GM04504 (cell line): ENCODE measurements around the gene GDI2.
A peak's percentile ranks its signal among the peaks of the same experiment; 100 is the strongest.
"Not testable (repeated sequence)": the region's sequence is repeated elsewhere in the genome, so short reads cannot be mapped to it uniquely, and the experiment has no call there.

Experiments used
- DNase-seq: peaks from one replicate; pipeline ENCODE4 v3.0.0-alpha.2; 2012; ENCODE audit warnings: low read depth

GDI2 gene

GRCh38 chr10:5782174-5782573 is 31.1 kb downstream of the GDI2 start:
- DNase-seq: no peak

DNA sequence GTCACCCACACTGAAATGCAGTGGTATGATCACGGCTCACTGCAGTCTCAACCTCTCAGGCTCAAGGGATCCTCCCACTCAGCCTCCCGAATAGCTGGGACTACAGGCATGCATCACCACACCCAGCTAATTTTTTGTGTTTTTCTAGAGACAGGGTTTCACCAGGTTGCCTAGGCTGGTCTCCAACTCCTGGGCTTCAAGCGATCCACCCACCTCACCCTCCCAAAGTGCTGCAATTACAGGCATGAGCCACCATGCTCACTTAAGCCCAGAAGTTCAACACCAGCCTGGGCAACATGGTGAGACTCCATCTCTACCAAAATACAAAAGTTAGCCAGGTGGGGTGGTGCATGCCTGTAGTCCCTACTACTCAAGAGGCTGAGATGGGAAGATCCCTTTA is 33.5 kb downstream of the GDI2 start:
- no peak for DNase-seq

GRCh38 chr10:5777758-5778157 is 35.5 kb downstream of the GDI2 start:
- not testable (repeated sequence) for DNase-seq

GRCh38 chr10:5776881-5777197 is 36.4 kb downstream of the GDI2 start:
- peak; percentile 68 for DNase-seq

DNA sequence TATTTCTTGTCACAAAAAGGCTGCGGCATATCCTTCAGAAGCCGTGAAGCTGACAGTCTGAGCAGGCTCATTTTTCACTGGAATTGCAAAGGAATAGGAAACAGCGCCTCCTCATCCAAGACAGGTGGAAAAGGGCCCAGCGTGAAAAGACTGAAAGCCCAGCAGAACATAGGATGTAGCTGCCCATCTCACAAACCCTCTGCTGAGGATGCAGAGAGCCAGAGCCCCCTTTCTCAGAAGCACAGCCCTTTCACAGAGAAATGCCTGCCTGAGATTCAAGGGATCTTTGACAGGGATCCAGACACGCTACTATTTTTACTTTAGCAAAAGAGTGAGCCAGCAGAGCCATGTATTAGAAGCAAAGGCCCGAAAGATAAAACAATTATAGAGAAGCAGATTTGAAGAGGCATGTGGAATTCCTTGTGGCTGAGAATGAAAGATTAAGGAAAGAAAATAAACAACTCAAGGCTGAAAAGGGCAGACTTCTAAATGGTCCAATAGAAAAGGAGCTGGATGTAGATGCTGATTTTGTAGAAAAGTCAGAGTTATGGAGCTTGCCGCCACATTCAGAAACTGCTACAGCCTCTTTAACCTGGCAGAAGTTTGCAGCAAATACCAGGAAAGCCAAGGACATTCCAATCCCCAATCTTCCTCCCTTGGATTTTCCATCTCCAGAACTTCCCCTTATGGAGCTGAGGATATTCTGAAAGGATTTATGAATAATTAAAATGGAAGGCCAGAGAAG is 36.9 kb downstream of the GDI2 start:
- DNase-seq: no peak

GRCh38 chr10:5775685-5776084 is 37.5 kb downstream of the GDI2 start:
- DNase-seq: no peak

GRCh38 chr10:5774987-5775620 is 38.1 kb downstream of the GDI2 start:
- no peak for DNase-seq

- DNase-seq: no peak
Observed at GRCh38 chr10:5766189-5766588, 47.0 kb downstream of the GDI2 start.

DNA sequence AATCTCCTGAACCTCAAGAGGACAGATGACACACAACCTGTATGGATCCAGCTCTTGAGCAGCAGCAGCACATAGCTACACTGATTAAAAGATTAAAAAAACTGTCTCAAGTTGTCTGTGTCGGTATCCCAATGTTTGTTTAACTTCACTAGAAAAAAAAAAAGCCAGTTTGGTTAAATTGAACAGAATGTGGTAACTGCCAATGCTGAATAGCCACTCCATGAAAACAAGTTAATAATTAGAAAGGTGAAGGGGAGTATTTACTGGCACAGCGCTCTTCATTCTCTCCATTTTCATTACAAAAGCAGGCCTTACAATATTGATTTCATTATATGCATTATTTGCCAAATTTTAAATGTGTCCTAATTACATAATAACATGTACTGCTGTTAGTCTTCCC is 47.6 kb downstream of the GDI2 start:
- DNase-seq: no peak

DNA sequence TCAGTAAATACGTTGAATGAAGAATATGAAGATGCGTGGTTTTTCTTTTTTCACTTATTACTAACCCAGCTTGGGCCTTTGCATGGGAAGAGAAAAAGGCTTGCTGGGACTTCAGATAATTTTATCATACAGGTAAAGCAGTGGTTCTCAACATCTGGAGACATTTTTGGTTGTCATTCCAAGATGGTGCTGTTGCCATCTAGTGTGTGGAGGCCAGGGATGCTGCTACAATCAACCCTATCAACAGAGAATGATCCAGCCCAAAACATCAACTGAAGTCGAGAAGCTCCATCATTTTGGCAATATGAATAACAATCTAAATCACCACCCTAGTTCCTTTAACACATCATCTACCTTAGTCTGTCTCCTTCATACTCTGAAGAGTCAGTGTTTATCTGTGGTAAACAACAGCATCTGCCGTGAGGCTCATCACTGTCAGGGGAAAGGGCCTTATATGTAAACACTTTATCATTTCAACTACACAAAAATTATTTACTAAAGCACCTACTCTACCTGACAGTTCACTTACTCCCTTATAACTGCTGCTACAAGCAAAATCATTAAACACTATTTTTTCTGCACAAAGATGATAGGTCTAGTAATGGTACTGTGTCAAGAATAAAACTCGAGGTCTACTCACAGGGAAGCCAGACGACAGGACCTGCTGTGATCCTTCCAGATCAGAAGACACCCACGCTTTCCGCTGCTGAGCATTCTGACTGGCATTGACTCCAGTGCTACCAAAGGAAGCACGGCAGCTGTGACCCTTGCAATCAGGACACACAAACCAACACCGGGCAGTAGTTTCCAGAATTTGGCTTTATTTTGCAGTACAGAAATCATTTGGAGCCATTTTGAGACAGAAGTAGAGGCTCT is 48.6 kb downstream of the GDI2 start:
- no peak for DNase-seq

- DNase-seq: no peak
Observed at GRCh38 chr10:5762531-5762930, 50.7 kb downstream of the GDI2 start.

DNA sequence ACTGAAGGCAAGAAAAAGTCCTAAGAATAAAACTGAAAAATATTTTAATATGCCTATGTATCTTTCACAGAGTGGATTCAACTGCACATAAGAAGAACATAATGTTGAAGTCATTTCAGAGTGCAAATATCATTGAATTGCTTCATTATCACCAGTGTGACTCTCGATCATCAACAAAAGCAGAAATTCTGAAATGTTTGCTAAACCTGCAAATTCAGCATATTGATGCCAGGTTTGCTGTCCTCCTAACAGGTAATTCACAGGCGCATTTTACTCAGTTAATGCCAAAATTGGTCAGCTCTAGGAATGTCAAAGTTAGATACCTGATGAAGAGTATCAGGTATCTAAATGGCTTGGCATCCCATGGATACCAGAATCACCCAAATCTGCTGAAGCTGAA is 52.0 kb downstream of the GDI2 start:
- DNase-seq: no peak

DNA sequence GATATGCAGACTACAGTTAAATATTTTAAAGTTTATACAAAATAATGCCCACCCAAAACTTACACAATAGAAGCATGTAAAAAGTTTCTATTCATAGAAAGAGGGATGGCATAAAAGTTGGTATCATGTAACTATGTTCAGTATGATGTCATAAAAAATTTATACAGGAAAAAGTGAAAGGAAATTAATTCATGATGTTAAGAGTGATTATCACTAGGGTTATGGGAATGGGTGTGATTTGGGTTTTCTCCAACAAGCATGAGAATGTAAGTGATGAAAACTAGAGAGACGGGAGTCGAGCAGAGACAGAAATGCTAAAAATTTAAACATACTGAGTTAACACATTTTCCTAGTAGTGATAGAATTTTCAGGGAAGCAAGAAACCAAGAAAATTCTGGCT is 52.7 kb downstream of the GDI2 start:
- no peak for DNase-seq

DNA sequence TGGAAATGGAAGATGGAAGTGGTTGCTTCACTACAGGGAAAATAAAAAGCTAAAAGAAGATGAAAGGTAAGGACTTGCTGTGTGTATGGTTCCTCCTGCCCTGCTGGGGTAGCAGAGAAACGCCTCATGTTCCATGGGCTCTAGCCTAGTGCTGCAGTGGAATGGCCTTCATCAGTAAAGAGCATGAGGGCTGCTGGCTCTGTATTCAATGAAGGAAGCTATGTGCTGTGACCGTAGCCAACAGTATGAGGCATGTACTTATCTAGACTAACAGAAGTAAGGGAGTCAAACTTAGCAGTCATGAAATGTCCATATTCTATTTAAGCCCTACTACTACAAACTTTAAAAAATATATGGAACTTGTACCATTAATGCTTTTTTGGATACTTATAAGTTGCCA is 54.3 kb downstream of the GDI2 start:
- no peak for DNase-seq

GRCh38 chr10:5757766-5758517 is 55.3 kb downstream of the GDI2 start:
- no peak for DNase-seq

GRCh38 chr10:5752301-5752871 is 60.8 kb downstream of the GDI2 start:
- DNase-seq: peak; percentile 58

DNA sequence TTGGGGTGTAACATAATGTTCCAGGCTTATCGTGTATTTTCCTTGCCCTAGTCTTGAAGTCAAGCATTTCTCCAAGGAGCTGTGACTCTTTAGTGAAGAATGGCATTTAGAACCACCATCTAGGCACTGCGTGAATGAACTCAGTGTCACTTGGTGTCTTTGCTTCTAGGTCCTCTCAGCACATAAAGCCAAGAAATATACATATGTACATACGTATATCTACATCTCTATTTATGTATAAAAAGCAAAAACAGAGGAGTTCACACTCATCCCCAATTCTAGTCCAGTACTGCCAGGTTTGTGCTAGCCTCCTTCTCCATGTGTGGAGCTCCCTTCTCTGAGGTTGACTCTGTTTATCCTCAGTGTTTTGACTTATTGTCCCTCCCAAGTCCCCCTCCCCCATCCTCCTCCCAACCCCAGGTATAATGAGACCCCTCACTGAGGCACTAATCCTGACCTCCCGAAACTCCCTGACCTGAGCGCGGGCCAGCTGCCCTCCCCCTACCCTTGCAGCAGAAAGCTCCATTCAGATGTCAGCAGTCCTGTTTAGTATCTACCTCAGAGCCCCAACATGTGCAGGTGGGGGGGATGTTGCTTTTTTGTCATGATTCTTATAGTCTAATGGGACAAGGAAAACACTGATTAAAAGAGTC is 61.5 kb downstream of the GDI2 start:
- DNase-seq: no peak

DNA sequence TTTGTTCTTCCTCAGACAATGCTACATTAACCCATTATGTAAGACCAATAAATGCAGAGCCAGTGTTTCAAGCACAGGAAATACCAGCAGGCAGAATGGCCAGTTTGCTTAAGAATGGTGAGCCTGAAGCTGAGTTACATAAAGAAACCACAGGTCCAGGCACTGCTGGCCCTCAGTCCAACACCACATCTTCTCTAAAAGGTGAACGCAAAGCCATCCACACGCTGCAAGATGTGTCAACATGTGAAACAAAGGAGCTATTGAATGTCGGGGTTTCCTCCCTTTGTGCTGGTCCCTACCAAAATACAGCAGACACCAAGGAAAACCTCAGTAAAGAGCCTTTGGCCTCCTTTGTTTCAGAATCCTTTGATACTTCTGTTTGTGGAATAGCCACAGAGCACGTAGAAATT is 64.8 kb downstream of the GDI2 start:
- no peak for DNase-seq

DNA sequence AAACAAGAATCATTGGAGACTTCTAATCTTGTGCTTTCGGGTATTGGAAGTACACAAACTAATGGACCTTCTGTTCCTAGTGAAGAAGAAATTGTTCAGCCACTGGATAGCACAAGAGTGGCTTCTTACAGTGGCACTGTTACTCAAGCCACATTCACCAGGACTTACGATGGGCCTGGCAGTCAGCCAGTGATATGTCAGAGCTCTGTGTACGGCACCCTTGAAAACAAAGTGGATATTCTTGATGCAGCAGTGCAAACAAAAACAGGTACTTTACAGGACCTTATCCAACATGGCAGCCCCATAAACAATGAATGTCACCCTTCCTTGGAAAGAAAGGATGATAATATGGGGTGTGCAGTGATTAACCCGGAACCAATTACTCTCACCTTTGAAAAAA is 67.0 kb downstream of the GDI2 start:
- no peak for DNase-seq

- no peak for DNase-seq
Observed at GRCh38 chr10:5744849-5745248, 68.4 kb downstream of the GDI2 start.

GRCh38 chr10:5743736-5744135 is 69.5 kb downstream of the GDI2 start:
- no peak for DNase-seq

- DNase-seq: no peak
Observed at GRCh38 chr10:5742116-5742515, 71.1 kb downstream of the GDI2 start.
